ENCODE measurements around the gene CALM1.

DNA sequence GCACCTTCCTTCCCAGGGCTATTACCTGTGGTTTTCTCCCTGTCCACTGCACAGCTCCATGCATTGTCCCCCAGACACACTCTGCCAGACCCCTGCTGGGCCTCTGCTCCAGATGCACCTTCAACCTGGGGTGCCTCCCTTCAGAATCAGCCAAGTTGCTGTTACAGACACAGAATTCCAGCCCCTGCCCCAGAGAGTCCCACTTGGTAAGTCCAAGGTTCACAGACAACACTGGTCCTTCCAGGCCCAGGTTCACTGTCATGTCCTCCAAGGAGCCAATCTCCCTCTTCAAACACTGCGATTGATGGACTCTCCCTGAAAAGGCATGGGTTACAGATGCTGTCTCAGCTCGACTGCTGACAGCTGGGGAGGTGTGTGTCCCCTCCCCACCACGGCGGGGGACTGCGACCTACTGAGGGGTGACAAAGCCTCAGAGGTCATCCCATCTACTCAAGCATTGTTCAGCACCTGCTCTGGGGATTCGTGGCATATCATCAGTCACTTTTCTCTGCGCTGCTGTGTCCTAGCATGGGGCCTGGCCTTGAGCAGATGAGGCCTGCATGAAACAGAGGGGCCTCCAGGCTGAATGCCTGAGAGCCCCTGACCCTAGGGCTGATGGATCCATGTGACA is 24.3 kb downstream of the CALM1 start:
- TF ChIP-seq, protein P1, sequence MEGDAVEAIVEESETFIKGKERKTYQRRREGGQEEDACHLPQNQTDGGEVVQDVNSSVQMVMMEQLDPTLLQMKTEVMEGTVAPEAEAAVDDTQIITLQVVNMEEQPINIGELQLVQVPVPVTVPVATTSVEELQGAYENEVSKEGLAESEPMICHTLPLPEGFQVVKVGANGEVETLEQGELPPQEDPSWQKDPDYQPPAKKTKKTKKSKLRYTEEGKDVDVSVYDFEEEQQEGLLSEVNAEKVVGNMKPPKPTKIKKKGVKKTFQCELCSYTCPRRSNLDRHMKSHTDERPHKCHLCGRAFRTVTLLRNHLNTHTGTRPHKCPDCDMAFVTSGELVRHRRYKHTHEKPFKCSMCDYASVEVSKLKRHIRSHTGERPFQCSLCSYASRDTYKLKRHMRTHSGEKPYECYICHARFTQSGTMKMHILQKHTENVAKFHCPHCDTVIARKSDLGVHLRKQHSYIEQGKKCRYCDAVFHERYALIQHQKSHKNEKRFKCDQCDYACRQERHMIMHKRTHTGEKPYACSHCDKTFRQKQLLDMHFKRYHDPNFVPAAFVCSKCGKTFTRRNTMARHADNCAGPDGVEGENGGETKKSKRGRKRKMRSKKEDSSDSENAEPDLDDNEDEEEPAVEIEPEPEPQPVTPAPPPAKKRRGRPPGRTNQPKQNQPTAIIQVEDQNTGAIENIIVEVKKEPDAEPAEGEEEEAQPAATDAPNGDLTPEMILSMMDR (IDR thresholded peaks at IDR 0.05; ENCODE audit: insufficient read depth, low read length, poor library complexity, severe bottlenecking) = no peak
- no peak for TF ChIP-seq EZH2phosphoT487 (conservative IDR thresholded peaks at IDR 0.05; ENCODE audit: low read length)
